Activated CD4-positive, alpha-beta memory T cell treated with anti-CD3 and anti-CD28 coated beads for 36 hours (primary cell): ENCODE measurements around the gene ST3GAL3. TPM values are rescaled to one million over a fixed set of nuclear protein-coding genes. Genes with fewer than 3 reads are reported as not detected.

Source experiments
- CTCF ChIA-PET: fragments of 350-600 bp; sonication (Branson Sonifier 250); formaldehyde crosslinking; loops from one replicate; lab custom pipeline; 2021; ENCODE audit warnings: antibody characterized with exemption, inconsistent platforms; lab: Charles Lee
- POLR2A ChIA-PET: fragments of 350-600 bp; sonication (Branson Sonifier 250); formaldehyde crosslinking; loops from one replicate; lab custom pipeline; 2021; ENCODE audit warnings: antibody characterized with exemption; lab: Charles Lee
- DNase-seq: peaks from one replicate; pipeline ENCODE4 v3.0.0-alpha.2; 2020
- H3K27ac Mint-ChIP-seq: one replicate; pipeline ENCODE4 v1.8.0; 2021; ENCODE audit warnings: mixed read lengths
- H3K27me3 Mint-ChIP-seq: one replicate; pipeline ENCODE4 v1.8.0; 2021; ENCODE audit warnings: mixed read lengths
- H3K36me3 Mint-ChIP-seq: one replicate; pipeline ENCODE4 v1.8.0; 2021; ENCODE audit warnings: mixed read lengths
- H3K4me1 Mint-ChIP-seq: one replicate; pipeline ENCODE4 v1.8.0; 2021; ENCODE audit warnings: low read depth, mixed read lengths
- H3K4me3 Mint-ChIP-seq: one replicate; pipeline ENCODE4 v1.8.0; 2021; ENCODE audit warnings: mild to moderate bottlenecking, mixed read lengths
- H3K9me3 Mint-ChIP-seq: one replicate; pipeline ENCODE4 v1.8.0; 2021; ENCODE audit warnings: mixed read lengths
- intact Hi-C: fragments of 100-400 bp; cut with micrococcal nuclease; formaldehyde crosslinking; loops from one replicate; pipeline ENCODE4 v1.15.1; 2023
- total RNA-seq, 2 experiments: library from RNA; stranded (reverse); gene quantifications; one replicate each; pipeline ENCODE4 v1.2.3, GENCODE V29; 2021

The ST3GAL3 gene
- total RNA-seq, 2 experiments from 2014 or later = 14.7 to 16.0 TPM

- intact Hi-C loops = no loop called here
- H3K27ac Mint-ChIP-seq = no peak overlapping the region
- ChIA-PET POLR2A (no interaction called here), CTCF (no interaction called here)
- H3K27me3 Mint-ChIP-seq = no peaks in the 10 kb centered on the region
- H3K4me3 Mint-ChIP-seq = no peak overlapping the region
- no peaks in the 10 kb centered on the region for H3K9me3 Mint-ChIP-seq
- no peak for DNase-seq
- no peaks in the 10 kb centered on the region for H3K4me1 Mint-ChIP-seq
- H3K36me3 Mint-ChIP-seq = no peaks in the 10 kb centered on the region
Observed at GRCh38 chr1:43878440-43878839, 171.1 kb downstream of the ST3GAL3 start.

GRCh38 chr1:43878854-43879253 lies 171.5 kb downstream of the ST3GAL3 start:
- POLR2A ChIA-PET = no interaction called here
- H3K36me3 Mint-ChIP-seq = no peaks in the 10 kb centered on the region
- H3K27me3 Mint-ChIP-seq = no peaks in the 10 kb centered on the region
- CTCF ChIA-PET = no interaction called here
- no peak overlapping the region for H3K27ac Mint-ChIP-seq
- H3K4me3 Mint-ChIP-seq = no peak overlapping the region
- no peaks in the 10 kb centered on the region for H3K4me1 Mint-ChIP-seq
- intact Hi-C loops = no loop called here
- no peak for DNase-seq
- H3K9me3 Mint-ChIP-seq = no peaks in the 10 kb centered on the region

GRCh38 chr1:43879414-43879813 lies 172.1 kb downstream of the ST3GAL3 start:
- Mint-ChIP-seq H3K27me3 (no peaks in the 10 kb centered on the region), H3K27ac (no peak overlapping the region), H3K9me3 (no peaks in the 10 kb centered on the region), H3K36me3 (no peaks in the 10 kb centered on the region), H3K4me3 (no peak overlapping the region), H3K4me1 (no peaks in the 10 kb centered on the region)
- intact Hi-C loops = no loop called here
- ChIA-PET CTCF (no interaction called here), POLR2A (no interaction called here)
- no peak for DNase-seq

GRCh38 chr1:43879996-43880395 lies 172.7 kb downstream of the ST3GAL3 start:
- Mint-ChIP-seq H3K4me3 (no peak overlapping the region), H3K9me3 (no peaks in the 10 kb centered on the region), H3K27me3 (no peaks in the 10 kb centered on the region), H3K36me3 (no peaks in the 10 kb centered on the region), H3K27ac (no peak overlapping the region), H3K4me1 (no peaks in the 10 kb centered on the region)
- intact Hi-C loops = no loop called here
- CTCF ChIA-PET = no interaction called here
- no peak for DNase-seq
- POLR2A ChIA-PET = no interaction called here

GRCh38 chr1:43880604-43881003 lies 173.3 kb downstream of the ST3GAL3 start:
- ChIA-PET POLR2A (no interaction called here), CTCF (interaction anchor here (0.7 kb wide), 1 partner anchor 130 kb away, joined by 3 read pairs; no protein-coding TSS in a partner anchor)
- no peaks in the 10 kb centered on the region for H3K9me3 Mint-ChIP-seq
- DNase-seq = no peak
- H3K36me3 Mint-ChIP-seq = no peaks in the 10 kb centered on the region
- no peak overlapping the region for H3K27ac Mint-ChIP-seq
- no peak overlapping the region for H3K4me3 Mint-ChIP-seq
- intact Hi-C loops = no loop called here
- H3K27me3 Mint-ChIP-seq = no peaks in the 10 kb centered on the region
- H3K4me1 Mint-ChIP-seq = no peaks in the 10 kb centered on the region

GRCh38 chr1:43881415-43881814 lies 174.1 kb downstream of the ST3GAL3 start:
- intact Hi-C loops = no loop called here
- ChIA-PET CTCF (no interaction called here), POLR2A (no interaction called here)
- Mint-ChIP-seq H3K36me3 (no peaks in the 10 kb centered on the region), H3K27me3 (no peaks in the 10 kb centered on the region), H3K4me1 (no peaks in the 10 kb centered on the region), H3K9me3 (no peaks in the 10 kb centered on the region), H3K27ac (no peak overlapping the region), H3K4me3 (no peak overlapping the region)
- no peak for DNase-seq

- intact Hi-C loops = no loop called here
- CTCF ChIA-PET = interaction anchor here (1.0 to 1.3 kb wide), 2 partner anchors 52 to 118 kb away, joined by 3 to 4 read pairs; no protein-coding TSS in a partner anchor
- Mint-ChIP-seq H3K27ac (no peak overlapping the region), H3K4me1 (no peaks in the 10 kb centered on the region), H3K9me3 (no peaks in the 10 kb centered on the region), H3K36me3 (no peaks in the 10 kb centered on the region), H3K4me3 (no peak overlapping the region), H3K27me3 (no peaks in the 10 kb centered on the region)
- POLR2A ChIA-PET = no interaction called here
- no peak for DNase-seq
Observed at GRCh38 chr1:43882763-43883162, 175.4 kb downstream of the ST3GAL3 start.

- H3K4me3 Mint-ChIP-seq = no peak overlapping the region
- DNase-seq = no peak
- H3K4me1 Mint-ChIP-seq = no peaks in the 10 kb centered on the region
- no peaks in the 10 kb centered on the region for H3K27me3 Mint-ChIP-seq
- H3K9me3 Mint-ChIP-seq = no peaks in the 10 kb centered on the region
- H3K27ac Mint-ChIP-seq = no peak overlapping the region
- no peaks in the 10 kb centered on the region for H3K36me3 Mint-ChIP-seq
- intact Hi-C loops = no loop called here
- ChIA-PET POLR2A (no interaction called here), CTCF (interaction anchor here (1.0 to 1.3 kb wide), 2 partner anchors 52 to 119 kb away, joined by 3 to 4 read pairs; no protein-coding TSS in a partner anchor)
Observed at GRCh38 chr1:43883321-43883720, 176.0 kb downstream of the ST3GAL3 start.

GRCh38 chr1:43885279-43885801 lies 178.0 kb downstream of the ST3GAL3 start:
- no peak for DNase-seq
- no peaks in the 10 kb centered on the region for H3K36me3 Mint-ChIP-seq
- ChIA-PET POLR2A (no interaction called here), CTCF (interaction anchor here (2.2 kb wide), 1 partner anchor 49 kb away, joined by 5 read pairs; no protein-coding TSS in a partner anchor)
- H3K4me3 Mint-ChIP-seq = no peak overlapping the region
- H3K9me3 Mint-ChIP-seq = no peaks in the 10 kb centered on the region
- H3K27me3 Mint-ChIP-seq = no peaks in the 10 kb centered on the region
- H3K4me1 Mint-ChIP-seq = no peaks in the 10 kb centered on the region
- no peak overlapping the region for H3K27ac Mint-ChIP-seq
- intact Hi-C loops = no loop called here

GRCh38 chr1:43887748-43888147 lies 180.4 kb downstream of the ST3GAL3 start:
- intact Hi-C loops = no loop called here
- Mint-ChIP-seq H3K27ac (no peak overlapping the region), H3K9me3 (no peaks in the 10 kb centered on the region), H3K4me3 (no peak overlapping the region), H3K36me3 (no peaks in the 10 kb centered on the region), H3K4me1 (no peaks in the 10 kb centered on the region), H3K27me3 (no peaks in the 10 kb centered on the region)
- POLR2A ChIA-PET = no interaction called here
- DNase-seq = no peak
- CTCF ChIA-PET = no interaction called here

GRCh38 chr1:43890815-43891214 lies 183.5 kb downstream of the ST3GAL3 start:
- no peaks in the 10 kb centered on the region for H3K9me3 Mint-ChIP-seq
- ChIA-PET CTCF (interaction anchor here (1.5 kb wide), 1 partner anchor 44 kb away, joined by 4 read pairs; no protein-coding TSS in a partner anchor), POLR2A (no interaction called here)
- H3K4me1 Mint-ChIP-seq = no peaks in the 10 kb centered on the region
- intact Hi-C loops = no loop called here
- no peak overlapping the region for H3K4me3 Mint-ChIP-seq
- no peak for DNase-seq
- no peak overlapping the region for H3K27ac Mint-ChIP-seq
- peaks cover 5% of the 10 kb centered on the region for H3K36me3 Mint-ChIP-seq
- no peaks in the 10 kb centered on the region for H3K27me3 Mint-ChIP-seq

- no peaks in the 10 kb centered on the region for H3K27me3 Mint-ChIP-seq
- intact Hi-C loops = no loop called here
- no peak for DNase-seq
- ChIA-PET CTCF (no interaction called here), POLR2A (no interaction called here)
- H3K27ac Mint-ChIP-seq = no peak overlapping the region
- H3K9me3 Mint-ChIP-seq = no peaks in the 10 kb centered on the region
- peaks cover 13% of the 10 kb centered on the region for H3K36me3 Mint-ChIP-seq
- H3K4me1 Mint-ChIP-seq = no peaks in the 10 kb centered on the region
- H3K4me3 Mint-ChIP-seq = no peak overlapping the region
Observed at GRCh38 chr1:43893006-43893405, 185.7 kb downstream of the ST3GAL3 start.

GRCh38 chr1:43898981-43899380 lies 191.6 kb downstream of the ST3GAL3 start:
- no peaks in the 10 kb centered on the region for H3K9me3 Mint-ChIP-seq
- CTCF ChIA-PET = interaction anchor here (2.1 kb wide), 1 partner anchor 35 kb away, joined by 6 read pairs; the partner anchor contains the start of gene ARTN
- H3K27me3 Mint-ChIP-seq = no peaks in the 10 kb centered on the region

More at GRCh38 chr1:43898981-43899380, 191.6 kb downstream of the ST3GAL3 start:
- POLR2A ChIA-PET = no interaction called here
- no peak overlapping the region for H3K27ac Mint-ChIP-seq
- no peak overlapping the region for H3K4me3 Mint-ChIP-seq
- H3K4me1 Mint-ChIP-seq = no peaks in the 10 kb centered on the region
- DNase-seq = no peak
- H3K36me3 Mint-ChIP-seq = peaks cover 17% of the 10 kb centered on the region
- intact Hi-C loops = no loop called here
